Gastroesophageal sphincter (tissue), 3 donors: Measurements from ENCODE around the gene KLHL29.

Experiments used
- POLR2AphosphoS5 ChIP-seq: sonication (generic); formaldehyde crosslinking; IDR thresholded peaks from one replicate; pipeline ENCODE4 v1.6.1; 2017; ENCODE audit warnings: antibody characterized with exemption
- TF ChIP-seq, protein P1 (sequence below), 4 experiments: fragments of 200-600 bp in 2 of 4; fragments of 450-650 bp in 2 of 4; sonication (generic) in 1 of 4; IDR thresholded peaks; one replicate each; pipeline ENCODE4 v1.5.1; 2017 to 2019; ENCODE audit warnings: antibody characterized with exemption in 4 of 4, mild to moderate bottlenecking in 2 of 4, moderate library complexity in 2 of 4

DNA sequence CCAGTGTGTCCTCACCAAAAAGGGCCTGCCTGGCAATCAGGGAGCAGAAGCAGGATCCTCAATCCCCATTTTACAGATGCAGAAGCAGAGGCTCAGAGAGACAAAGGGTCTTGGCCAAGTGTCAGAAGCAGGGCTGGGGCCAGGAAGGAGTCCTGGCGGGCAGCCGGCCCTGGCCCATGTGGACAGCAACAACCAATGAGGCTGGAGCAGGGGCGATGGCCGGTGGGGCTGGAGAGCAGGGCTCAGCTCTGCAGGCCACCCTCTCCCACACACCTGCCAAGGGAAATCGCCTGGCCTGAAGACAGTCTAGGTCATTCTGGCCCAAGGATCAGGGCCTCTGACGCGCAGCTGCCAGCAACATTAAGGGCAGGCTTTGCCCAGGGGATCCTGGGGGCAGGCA lies 298.0 kb downstream of the KLHL29 start:
- TF ChIP-seq, protein P1, sequence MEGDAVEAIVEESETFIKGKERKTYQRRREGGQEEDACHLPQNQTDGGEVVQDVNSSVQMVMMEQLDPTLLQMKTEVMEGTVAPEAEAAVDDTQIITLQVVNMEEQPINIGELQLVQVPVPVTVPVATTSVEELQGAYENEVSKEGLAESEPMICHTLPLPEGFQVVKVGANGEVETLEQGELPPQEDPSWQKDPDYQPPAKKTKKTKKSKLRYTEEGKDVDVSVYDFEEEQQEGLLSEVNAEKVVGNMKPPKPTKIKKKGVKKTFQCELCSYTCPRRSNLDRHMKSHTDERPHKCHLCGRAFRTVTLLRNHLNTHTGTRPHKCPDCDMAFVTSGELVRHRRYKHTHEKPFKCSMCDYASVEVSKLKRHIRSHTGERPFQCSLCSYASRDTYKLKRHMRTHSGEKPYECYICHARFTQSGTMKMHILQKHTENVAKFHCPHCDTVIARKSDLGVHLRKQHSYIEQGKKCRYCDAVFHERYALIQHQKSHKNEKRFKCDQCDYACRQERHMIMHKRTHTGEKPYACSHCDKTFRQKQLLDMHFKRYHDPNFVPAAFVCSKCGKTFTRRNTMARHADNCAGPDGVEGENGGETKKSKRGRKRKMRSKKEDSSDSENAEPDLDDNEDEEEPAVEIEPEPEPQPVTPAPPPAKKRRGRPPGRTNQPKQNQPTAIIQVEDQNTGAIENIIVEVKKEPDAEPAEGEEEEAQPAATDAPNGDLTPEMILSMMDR (IDR thresholded peaks at IDR 0.05) = no peak
- no peak for TF ChIP-seq POLR2AphosphoS5
